H1 (cell line): Measurements from ENCODE around the gene PVALB. TPM values are rescaled to one million over a fixed set of nuclear protein-coding genes. Genes with fewer than 3 reads are reported as not detected.

ENCODE experiments used
- CEBPB ChIP-seq: IDR thresholded peaks from 2 replicates; pipeline ENCODE4 v1.6.1; 2012; ENCODE audit warnings: low read depth, low read length
- GABPA ChIP-seq: IDR thresholded peaks from 2 replicates; pipeline ENCODE4 v1.6.1; 2011; ENCODE audit warnings: mild to moderate bottlenecking, low read length, moderate library complexity, borderline replicate concordance; ENCODE audit not compliant: insufficient read depth
- JUN ChIP-seq: IDR thresholded peaks from 2 replicates; pipeline ENCODE4 v1.6.1; 2011; ENCODE audit warnings: low read depth, mild to moderate bottlenecking, improper control_type of control experiment, low read length
- MAX ChIP-seq: IDR thresholded peaks from 2 replicates; pipeline ENCODE4 v1.6.1; 2012; ENCODE audit warnings: inconsistent platforms
- SP2 ChIP-seq: IDR thresholded peaks from 2 replicates; pipeline ENCODE4 v1.6.1; 2012; ENCODE audit warnings: mild to moderate bottlenecking, low read length, inconsistent platforms
- SRF ChIP-seq: IDR thresholded peaks from 2 replicates; pipeline ENCODE4 v1.6.1; 2011; ENCODE audit warnings: mild to moderate bottlenecking, low read depth, low read length, moderate library complexity
- polyA plus RNA-seq, 7 experiments: library from polyadenylated mRNA; depleted of rRNA in 3 of 7; stranded (reverse) in 5 of 7; unstranded in 2 of 7; fragments of >200 nt in 5 of 7; fragments of 200-250 nt in 2 of 7; gene quantifications; 1 replicate in 5 of 7; 2 replicates in 1 of 7; 4 replicates in 1 of 7; pipeline versions ENCODE4 v1.2.1 to v1.2.3, GENCODE V29; 2011 to 2013; ENCODE audit warnings: missing spikeins in 2 of 7, mixed read lengths in 2 of 7
- total RNA-seq: library from RNA; stranded (reverse); fragmentation: NEBNext Ultra II Directional; extraction: Animal tissue kit (Norgen Biotek cat#: 25700); gene quantifications from 2 replicates; pipeline ENCODE4 v1.2.1, GENCODE V29; 2021

Gene PVALB
- total and polyA plus RNA-seq, 2 of the 8 experiments (the other 6 are each of a cell fraction or from before 2014, with no cell fraction given): 1.7 to 5.4 TPM

GRCh38 chr22:36860438-36860820, 43.6 kb upstream of the PVALB start (continued):
- TF ChIP-seq GABPA: no peak
- no peak for TF ChIP-seq MAX
- no peak for TF ChIP-seq JUN
- TF ChIP-seq SP2: no peak
- TF ChIP-seq SRF: no peak
- no peak for TF ChIP-seq CEBPB
